SKM-1 (cell line): ENCODE data around the gene CIC.

ENCODE experiments used
- DNase-seq: peaks from one replicate; lab custom pipeline; 2025; ENCODE audit not compliant: unreplicated experiment; lab: John Stamatoyannopoulos, UW

The CIC gene

DNA sequence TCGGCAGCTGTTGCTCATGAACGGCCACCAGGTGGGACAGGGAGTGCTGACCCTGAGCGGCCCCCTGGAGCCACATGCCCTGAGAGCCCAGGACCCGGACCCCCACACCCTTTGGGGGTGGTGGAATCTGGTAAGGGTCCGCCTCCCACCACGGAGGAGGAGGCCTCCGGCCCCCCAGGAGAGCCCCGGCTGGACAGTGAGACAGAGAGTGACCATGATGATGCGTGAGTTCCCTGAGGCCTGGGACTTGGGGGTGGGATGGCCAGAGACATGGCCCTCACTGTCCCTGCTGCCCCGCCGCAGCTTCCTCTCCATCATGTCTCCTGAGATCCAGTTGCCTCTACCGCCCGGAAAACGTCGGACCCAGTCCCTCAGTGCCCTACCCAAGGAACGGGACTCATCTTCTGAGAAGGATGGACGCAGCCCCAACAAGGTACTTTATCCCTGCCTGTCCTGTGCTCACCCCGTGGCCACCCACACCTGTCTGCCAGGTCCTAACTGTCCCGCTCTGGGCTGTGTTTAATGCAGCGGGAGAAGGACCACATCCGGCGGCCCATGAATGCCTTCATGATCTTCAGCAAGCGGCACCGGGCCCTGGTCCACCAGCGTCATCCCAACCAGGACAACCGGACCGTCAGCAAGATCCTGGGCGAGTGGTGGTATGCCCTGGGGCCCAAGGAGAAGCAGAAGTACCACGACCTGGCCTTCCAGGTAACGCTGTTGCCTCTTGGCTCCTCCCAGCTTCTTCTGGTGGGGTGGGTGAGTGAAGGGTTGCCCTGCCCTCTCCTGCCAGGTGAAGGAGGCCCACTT, 18.2 kb downstream of the CIC start:
- DNase-seq, result no peak

DNA sequence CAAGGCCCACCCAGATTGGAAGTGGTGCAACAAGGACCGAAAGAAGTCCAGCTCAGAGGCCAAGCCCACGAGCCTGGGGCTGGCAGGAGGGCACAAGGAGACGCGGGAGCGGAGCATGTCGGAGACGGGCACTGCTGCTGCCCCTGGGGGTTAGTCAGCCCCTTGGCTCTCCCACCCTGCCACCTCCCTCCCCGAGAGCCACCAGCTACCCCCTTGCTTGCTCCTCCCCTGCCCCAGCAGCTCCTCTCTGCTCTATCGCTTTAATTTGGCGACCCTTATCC, 18.7 kb downstream of the CIC start:
- DNase-seq, result no peak

DNA sequence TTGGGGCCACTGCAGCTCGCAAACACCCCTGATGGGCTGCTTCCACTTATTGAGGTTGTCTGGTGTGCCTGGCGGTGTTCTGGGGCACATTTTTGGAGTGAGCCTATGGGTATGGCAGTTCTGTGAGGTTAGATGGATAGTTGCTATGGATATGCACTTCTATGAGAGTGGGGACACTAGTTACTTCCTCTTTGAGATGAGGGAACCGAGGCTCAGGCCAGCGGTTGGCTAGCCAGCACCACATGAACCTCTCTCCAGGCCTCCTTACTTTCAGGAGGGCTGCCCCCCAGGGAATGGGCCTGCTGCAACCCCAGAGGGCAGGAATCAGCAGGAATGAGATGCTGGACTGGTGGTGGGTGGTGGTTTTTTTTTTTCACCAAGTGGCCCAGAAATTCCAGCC, 19.3 kb downstream of the CIC start:
- no peak for DNase-seq

DNA sequence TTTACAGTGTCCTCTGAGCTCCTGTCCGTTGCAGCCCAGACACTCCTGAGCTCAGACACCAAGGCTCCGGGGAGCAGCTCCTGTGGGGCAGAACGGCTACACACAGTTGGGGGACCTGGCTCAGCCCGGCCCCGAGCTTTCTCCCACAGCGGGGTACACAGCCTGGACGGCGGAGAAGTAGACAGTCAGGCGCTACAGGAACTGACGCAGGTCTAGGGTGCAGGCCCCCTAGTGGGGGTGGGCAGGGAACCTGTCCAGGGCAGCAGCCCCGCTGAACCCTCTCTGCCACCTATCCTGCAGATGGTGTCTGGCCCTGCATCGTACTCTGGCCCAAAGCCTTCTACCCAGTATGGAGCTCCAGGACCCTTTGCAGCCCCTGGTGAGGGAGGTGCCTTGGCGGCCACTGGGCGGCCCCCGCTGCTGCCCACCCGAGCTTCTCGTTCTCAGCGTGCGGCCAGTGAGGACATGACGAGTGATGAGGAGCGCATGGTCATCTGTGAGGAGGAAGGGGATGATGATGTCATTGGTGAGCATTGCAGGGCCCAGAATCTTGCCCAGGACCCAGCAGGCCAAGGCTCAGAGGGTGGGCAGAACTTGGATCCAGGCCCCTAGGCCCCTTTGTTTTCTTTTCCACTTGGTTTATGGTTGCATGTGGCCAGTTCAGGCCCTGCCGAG, 20.0 kb downstream of the CIC start:
- no peak for DNase-seq

DNA sequence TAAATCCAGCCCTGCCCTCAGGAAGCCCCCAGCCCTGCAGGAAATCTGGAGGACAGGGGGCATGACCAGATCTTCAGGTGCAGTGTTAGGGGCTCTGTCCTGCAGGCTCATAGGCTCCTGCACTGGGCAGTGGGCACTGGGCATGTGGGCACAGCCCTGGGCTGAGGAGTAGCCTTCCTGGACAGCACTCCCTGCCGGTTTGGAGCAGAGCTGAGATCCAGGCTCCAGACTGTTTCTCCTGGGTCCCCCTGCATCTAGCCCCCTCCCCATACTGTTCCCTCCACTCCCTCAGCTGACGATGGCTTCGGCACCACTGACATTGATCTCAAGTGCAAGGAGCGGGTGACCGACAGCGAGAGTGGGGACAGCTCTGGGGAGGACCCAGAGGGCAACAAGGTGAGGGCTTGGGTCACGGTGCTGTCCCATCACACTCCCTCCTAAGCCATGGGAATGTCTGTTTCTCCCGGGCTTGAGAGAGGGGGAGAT, 20.5 kb downstream of the CIC start:
- DNase-seq, result no peak

DNA sequence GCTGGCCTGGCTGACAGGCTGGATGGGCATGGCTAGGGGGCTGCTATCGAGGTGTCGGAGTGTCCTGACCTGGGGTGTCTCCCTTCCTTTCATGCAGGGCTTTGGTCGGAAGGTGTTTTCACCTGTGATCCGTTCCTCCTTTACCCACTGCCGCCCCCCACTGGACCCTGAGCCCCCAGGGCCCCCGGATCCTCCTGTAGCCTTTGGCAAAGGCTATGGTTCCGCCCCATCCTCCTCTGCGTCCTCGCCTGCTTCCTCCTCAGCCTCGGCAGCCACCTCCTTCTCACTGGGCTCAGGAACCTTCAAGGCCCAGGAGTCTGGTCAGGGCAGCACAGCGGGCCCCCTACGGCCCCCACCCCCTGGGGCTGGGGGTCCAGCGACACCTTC, 21.1 kb downstream of the CIC start:
- DNase-seq, result no peak

DNA sequence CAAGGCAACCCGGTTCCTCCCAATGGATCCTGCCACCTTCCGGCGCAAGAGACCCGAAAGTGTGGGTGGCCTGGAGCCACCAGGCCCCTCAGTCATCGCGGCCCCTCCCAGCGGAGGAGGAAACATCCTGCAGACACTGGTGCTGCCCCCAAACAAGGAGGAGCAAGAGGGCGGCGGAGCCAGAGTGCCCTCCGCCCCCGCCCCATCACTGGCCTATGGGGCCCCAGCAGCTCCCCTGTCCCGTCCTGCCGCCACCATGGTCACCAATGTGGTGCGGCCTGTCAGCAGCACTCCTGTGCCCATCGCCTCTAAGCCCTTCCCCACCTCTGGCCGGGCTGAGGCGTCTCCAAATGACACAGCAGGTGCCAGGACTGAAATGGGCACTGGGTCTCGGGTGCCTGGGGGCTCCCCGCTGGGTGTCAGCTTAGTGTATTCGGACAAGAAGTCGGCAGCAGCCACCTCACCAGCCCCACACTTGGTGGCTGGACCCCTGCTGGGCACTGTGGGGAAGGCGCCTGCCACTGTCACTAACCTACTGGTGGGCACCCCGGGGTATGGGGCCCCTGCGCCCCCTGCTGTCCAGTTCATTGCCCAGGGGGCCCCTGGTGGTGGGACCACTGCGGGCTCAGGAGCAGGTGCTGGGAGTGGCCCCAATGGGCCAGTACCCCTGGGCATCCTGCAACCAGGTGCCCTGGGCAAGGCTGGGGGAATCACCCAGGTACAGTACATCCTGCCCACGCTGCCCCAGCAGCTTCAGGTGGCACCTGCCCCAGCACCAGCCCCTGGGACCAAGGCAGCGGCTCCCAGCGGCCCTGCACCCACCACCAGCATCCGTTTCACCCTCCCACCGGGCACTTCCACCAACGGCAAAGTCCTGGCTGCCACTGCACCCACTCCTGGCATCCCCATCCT, 21.7 kb downstream of the CIC start:
- no peak for DNase-seq

DNA sequence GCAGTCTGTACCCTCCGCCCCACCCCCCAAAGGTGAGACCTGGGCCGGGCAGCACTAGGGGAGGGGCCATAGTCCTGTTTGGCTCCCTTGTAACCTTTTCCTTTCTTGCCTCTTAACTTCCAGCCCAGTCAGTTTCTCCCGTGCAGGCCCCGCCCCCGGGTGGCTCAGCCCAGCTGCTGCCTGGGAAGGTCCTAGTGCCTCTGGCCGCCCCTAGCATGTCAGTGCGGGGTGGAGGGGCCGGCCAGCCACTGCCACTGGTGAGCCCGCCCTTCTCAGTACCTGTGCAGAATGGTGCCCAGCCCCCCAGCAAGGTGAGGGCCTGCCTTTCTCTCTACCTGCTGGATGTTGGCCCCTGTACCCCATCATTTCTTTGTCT, 22.4 kb downstream of the CIC start:
- no peak for DNase-seq

DNA sequence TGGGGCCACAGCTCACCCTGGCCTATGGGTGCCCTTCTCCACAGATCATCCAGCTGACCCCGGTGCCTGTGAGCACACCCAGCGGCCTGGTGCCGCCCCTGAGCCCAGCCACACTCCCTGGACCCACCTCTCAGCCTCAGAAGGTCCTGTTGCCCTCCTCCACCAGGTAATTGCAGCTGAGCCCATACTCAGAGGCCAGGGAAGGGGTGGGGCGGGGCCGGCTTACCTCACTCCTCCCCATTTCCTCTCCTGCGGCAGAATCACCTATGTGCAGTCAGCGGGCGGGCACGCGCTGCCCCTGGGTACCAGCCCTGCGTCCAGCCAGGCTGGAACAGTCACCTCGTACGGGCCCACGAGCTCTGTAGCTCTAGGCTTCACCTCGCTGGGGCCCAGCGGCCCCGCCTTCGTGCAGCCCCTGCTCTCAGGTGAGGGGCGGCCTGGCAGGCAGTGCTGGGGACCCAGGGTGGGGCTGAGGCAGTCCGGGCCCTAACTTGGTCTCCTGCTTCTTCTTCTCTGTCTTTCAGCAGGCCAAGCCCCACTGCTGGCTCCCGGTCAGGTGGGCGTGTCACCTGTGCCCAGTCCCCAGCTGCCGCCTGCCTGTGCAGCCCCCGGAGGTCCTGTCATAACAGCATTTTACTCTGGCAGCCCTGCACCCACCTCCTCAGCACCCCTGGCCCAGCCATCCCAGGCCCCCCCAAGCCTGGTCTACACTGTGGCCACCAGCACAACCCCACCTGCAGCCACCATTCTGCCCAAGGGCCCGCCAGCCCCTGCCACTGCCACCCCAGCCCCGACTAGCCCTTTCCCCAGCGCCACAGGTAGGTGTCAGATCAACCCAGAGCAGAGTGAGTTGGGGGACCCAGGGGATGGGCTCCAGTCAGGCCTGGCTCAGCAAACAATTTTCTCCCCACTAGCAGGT, 23.2 kb downstream of the CIC start:
- no peak for DNase-seq

DNA sequence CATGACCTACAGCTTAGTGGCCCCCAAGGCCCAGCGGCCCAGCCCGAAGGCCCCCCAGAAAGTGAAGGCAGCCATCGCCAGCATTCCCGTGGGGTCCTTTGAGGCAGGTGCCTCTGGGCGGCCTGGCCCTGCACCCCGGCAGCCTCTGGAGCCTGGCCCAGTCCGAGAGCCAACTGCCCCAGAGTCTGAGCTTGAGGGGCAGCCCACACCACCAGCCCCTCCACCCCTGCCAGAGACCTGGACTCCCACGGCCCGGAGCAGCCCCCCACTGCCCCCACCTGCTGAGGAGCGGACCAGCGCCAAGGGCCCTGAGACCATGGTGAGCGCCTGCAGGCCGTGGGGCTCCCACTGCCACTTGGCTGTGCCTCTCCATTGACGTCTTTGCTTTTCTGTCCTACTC, 23.9 kb downstream of the CIC start:
- no peak for DNase-seq

DNA sequence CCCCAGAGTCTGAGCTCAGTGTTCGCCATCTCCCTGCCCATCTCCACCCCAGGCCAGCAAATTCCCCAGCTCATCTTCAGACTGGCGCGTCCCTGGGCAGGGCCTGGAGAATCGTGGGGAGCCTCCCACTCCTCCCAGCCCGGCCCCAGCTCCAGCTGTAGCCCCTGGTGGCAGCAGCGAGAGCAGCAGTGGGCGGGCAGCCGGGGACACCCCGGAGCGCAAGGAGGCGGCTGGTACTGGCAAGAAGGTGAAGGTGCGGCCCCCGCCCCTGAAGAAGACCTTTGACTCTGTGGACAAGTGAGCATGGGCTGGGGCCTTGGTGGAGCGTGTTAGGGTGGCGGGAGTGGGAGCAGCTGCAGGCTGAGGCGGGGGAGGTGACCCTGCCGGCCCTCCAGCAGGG, 24.5 kb downstream of the CIC start:
- no peak for DNase-seq

DNA sequence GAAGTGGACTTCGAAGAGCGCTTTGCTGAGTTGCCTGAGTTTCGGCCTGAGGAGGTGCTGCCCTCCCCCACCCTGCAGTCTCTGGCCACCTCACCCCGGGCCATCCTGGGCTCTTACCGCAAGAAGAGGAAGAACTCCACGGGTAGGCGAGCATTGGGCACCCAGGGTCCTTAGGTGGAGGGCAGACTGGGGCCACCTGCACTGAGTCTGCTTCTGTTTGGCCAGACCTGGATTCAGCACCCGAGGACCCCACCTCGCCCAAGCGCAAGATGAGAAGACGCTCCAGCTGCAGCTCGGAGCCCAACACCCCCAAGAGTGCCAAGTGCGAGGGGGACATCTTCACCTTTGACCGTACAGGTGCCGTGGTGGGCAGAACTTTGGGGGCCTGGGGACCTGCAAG, 24.9 kb downstream of the CIC start:
- DNase-seq, result no peak

DNA sequence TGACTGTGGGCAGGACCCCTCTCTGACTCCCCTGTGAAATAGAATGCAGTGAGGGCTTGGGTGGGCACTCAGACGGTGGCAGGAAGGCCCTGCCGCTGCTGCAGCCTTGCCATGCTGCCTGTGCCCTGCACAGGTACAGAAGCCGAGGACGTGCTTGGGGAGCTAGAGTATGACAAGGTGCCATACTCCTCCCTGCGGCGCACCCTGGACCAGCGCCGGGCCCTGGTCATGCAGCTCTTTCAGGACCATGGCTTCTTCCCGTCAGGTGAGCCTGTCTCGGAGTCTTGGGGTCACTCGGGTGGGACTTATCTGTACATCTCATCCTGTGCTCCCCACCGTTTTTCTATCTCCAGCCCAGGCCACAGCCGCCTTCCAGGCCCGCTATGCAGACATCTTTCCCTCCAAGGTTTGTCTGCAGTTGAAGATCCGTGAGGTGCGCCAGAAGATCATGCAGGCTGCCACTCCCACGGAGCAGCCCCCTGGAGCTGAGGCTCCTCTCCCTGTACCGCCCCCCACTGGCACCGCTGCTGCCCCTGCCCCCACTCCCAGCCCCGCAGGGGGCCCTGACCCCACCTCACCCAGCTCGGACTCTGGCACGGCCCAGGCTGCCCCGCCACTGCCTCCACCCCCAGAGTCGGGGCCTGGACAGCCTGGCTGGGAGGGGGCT, 25.6 kb downstream of the CIC start:
- no peak for DNase-seq

DNA sequence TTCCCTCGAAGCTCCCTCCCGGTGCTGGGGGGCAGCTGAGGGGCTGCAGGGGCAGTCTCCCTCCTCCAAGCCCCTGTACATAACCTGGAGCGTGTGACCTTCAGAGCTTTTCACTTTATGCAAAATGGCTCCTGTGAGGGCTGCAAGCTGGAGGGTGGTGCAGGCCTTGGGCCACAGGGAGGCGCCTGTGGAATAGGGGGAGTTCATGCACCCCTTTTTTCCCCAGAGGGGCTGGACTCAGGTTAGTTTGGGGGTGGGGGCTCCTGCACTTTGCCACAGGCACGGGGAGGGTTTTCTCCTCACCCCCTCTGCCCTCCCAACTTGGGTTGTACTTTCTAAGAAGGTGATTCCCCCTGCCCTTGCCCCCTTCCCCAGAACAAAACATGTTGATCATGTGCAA, 26.3 kb downstream of the CIC start:
- DNase-seq, result no peak

DNA sequence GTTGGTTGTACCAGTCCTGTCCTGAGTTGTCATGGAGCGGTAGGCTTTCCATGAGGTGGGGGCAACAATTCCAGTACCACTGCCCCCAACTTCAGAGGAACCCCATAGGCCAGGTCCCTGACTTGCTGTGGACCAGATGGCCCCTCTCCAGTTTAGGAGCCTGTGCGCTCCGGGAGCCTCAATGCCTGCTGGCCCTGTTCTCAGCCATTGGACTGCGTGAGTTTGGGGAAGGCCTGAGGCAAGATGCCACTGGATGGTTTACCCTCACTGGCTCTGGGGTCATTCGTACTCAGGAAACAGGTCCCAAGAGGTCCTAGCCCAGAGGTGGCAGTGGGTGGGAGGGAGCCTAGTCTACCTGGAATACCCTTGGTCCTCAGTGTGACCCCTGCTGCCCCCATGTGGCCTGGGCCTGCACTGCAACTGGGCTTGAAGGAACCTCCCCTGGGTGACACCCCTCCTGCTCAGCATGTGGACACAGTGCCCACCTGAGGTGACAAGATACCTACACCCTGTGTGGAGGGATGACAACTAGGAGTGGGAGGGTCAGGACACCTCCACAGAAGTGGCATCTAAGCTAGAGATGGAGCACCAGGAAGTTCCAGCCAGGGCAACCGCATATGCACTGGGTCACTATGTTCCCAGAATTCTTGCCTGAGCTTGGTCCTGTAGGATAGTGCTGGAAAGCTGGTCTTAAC, 26.9 kb downstream of the CIC start:
- no peak for DNase-seq

DNA sequence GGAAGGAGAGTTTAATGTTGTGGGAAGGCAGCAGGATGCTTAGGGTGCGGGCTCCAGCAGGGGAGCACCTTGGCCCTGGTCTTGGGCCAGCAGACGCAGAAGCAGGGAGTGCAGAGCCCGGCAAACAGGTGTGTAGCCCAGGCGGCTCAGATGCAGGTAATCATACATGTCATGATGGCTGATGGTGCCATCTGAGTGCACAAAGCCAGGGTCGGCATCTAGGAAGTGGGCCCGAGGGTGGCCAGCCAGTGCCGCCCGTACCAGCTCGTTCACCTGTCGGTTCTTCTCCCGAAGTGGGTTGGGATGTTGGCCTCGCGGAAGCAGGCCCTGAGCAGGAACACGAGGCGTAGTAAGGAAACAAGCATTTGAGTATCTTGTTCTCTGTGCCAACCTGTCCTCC, 28.0 kb downstream of the CIC start:
- DNase-seq, result no peak

DNA sequence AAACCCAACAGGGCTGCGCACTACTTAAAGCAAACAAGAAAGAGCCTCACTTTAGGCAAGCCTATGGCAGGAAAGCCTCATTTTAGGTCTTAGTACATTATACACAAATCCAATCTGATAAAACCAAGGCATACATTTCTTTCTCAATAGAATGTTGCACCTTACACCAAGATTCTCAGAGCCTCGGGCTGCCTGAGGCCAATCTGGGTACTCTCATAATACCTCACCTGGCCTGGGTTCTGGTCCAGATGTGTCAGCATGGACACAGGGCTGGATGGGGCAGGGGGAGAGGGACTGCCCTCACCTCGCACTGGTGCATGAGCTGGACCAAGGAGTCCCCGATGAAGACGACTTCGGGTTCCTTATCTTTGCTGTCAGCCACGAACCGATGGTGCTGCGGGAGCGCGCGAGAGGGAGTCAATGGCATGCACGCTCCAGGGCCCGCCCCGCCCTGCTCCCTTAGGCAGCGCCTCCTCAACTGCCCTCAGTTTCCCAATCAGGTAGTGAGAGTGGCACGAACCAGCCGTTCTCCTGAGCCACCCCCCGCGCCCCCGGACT, 32.7 kb downstream of the CIC start, which contains the start of gene PRR19:
TSS of gene PRR19 (plus strand) at position 487 of the 558 bp plus-strand sequence. CDS start 7,453 bp downstream, outside the sequence.
- DNase-seq, result no peak

DNA sequence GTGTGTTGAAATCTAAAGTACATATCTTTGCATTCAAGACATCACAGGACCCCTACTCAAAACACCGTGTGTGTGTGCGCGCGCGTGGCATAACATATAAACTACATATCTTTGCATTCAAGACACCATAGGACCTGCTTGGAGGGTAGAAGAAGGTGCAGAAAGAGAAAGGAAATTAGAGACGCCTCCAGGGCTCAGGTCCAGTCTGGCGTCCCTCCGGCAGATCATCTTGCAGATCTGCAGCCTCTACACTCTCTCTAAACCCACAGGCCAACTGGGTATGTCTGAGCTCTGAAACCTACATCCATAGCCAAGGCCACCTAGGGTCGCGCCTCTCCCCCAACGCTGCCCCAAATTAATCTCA, 34.0 kb downstream of the CIC start:
- no peak for DNase-seq

DNA sequence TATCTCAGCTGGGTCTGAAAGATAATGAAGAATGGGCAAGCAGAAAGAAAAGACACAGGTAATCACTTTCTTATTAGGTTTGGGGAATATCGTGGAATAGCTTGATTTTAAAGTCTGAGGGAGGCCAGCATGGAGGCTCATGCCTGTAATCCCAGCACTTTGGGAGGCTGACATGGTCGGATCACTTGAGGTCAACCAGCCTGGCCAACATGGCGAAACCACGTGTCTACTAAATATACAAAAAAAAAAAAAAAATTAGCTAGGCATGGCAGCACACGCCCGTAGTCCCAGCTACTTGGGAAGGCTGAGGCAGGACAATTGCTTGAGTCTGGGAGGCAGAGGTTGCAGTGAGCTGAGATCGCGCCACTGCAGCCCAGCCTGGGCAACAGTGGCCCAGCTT, 34.8 kb downstream of the CIC start:
- DNase-seq, result no peak
